HUES48 (cell line): ENCODE results near the gene AQP6.

Experiments used
- H3K27ac ChIP-seq: one replicate; pipeline ENCODE4 v1.7.0; 2013; ENCODE audit warnings: low read depth, low read length, inconsistent platforms
- H3K27me3 ChIP-seq: 2 replicates; pipeline ENCODE4 v1.6.1; 2013; ENCODE audit warnings: mild to moderate bottlenecking, low read length; ENCODE audit not compliant: control insufficient read depth, insufficient read depth
- H3K36me3 ChIP-seq: 2 replicates; pipeline ENCODE4 v1.6.1; 2013; ENCODE audit warnings: low read length; ENCODE audit not compliant: control insufficient read depth, insufficient read depth
- H3K4me1 ChIP-seq: 2 replicates; pipeline ENCODE4 v1.6.1; 2013; ENCODE audit warnings: mild to moderate bottlenecking, low read length; ENCODE audit not compliant: control insufficient read depth, insufficient read depth
- H3K4me3 ChIP-seq: 2 replicates; pipeline ENCODE4 v1.5.1; 2013; ENCODE audit warnings: mild to moderate bottlenecking, low read depth, low read length
- H3K9ac ChIP-seq: 2 replicates; pipeline ENCODE4 v1.6.1; 2013; ENCODE audit warnings: mild to moderate bottlenecking, low read depth, low read length, moderate library complexity
- H3K9me3 ChIP-seq: 2 replicates; pipeline ENCODE4 v1.6.1; 2013; ENCODE audit warnings: low read length; ENCODE audit not compliant: control insufficient read depth, insufficient read depth

AQP6 gene

GRCh38 chr12:50024227-50024626 lies 51.5 kb downstream of the AQP6 start:
- Histone ChIP-seq H3K4me1 (peaks cover 5% of the 10 kb centered on the region; the same call in 1 of the 2 replicates), H3K9ac (no peak overlapping the region), H3K9me3 (no peaks in the 10 kb centered on the region), H3K27ac (no peak overlapping the region), H3K36me3 (peaks cover 3% of the 10 kb centered on the region; the same call in 1 of the 2 replicates), H3K4me3 (peak overlapping the region; percentile 77), H3K27me3 (no peaks in the 10 kb centered on the region)

- H3K27ac ChIP-seq: peak overlapping the region; percentile 79
- no peaks in the 10 kb centered on the region for H3K27me3 ChIP-seq
- peaks cover 3% of the 10 kb centered on the region; the same call in 1 of the 2 replicates for H3K36me3 ChIP-seq
- H3K9me3 ChIP-seq: no peaks in the 10 kb centered on the region
- H3K4me1 ChIP-seq: peaks cover 4% of the 10 kb centered on the region; the same call in 1 of the 2 replicates
- peak overlapping the region; percentile 31; the same call in 1 of the 2 replicates for H3K9ac ChIP-seq
- peak overlapping the region; percentile 77 for H3K4me3 ChIP-seq
Measured at GRCh38 chr12:50024805-50025186, 52.0 kb downstream of the AQP6 start.

GRCh38 chr12:50025187-50026059 lies 52.7 kb downstream of the AQP6 start, which contains the start of gene RACGAP1:
TSS of gene RACGAP1 (minus strand) at chr12:50025494. CDS start at chr12:50016715, 8,779 bp downstream.
- H3K27me3 ChIP-seq: no peaks in the 10 kb centered on the region
- H3K9ac ChIP-seq: peak within 1 kb of the TSS; percentile 31; the same call in 1 of the 2 replicates
- H3K36me3 ChIP-seq: peaks cover 3% of the 10 kb centered on the region; the same call in 1 of the 2 replicates
- peak within 1 kb of the TSS; percentile 79 for H3K27ac ChIP-seq
- H3K4me3 ChIP-seq: peak within 1 kb of the TSS; percentile 77
- H3K9me3 ChIP-seq: no peaks in the 10 kb centered on the region
- H3K4me1 ChIP-seq: peaks cover 4% of the 10 kb centered on the region; the same call in 1 of the 2 replicates

GRCh38 chr12:50026691-50027090 lies 53.9 kb downstream of the AQP6 start:
- Histone ChIP-seq H3K4me3 (no peak overlapping the region), H3K4me1 (peaks cover 4% of the 10 kb centered on the region; the same call in 1 of the 2 replicates), H3K36me3 (peaks cover under 1% of the 10 kb centered on the region; the same call in 1 of the 2 replicates), H3K27ac (no peak overlapping the region), H3K27me3 (no peaks in the 10 kb centered on the region), H3K9me3 (no peaks in the 10 kb centered on the region), H3K9ac (no peak overlapping the region)
